H1 (cell line): ENCODE data around the gene THBS3. TPM values are rescaled to one million over a fixed set of nuclear protein-coding genes. Genes with fewer than 3 reads are reported as not detected.

Experiments used
- BCL11A ChIP-seq, 2 experiments: IDR thresholded peaks; one replicate each; pipeline ENCODE4 v1.6.1; 2011; ENCODE audit warnings: low read depth in 2 of 2, low read length in 2 of 2, mild to moderate bottlenecking in 2 of 2
- TAF1 ChIP-seq: IDR thresholded peaks from 2 replicates; pipeline ENCODE4 v1.6.1; 2011; ENCODE audit warnings: mild to moderate bottlenecking, low read depth, low read length
- polyA plus RNA-seq, 7 experiments: library from polyadenylated mRNA; depleted of rRNA in 3 of 7; stranded (reverse) in 5 of 7; unstranded in 2 of 7; fragments of >200 nt in 5 of 7; fragments of 200-250 nt in 2 of 7; gene quantifications; 1 replicate in 5 of 7; 2 replicates in 1 of 7; 4 replicates in 1 of 7; pipeline versions ENCODE4 v1.2.1 to v1.2.3, GENCODE V29; 2011 to 2013; ENCODE audit warnings: missing spikeins in 2 of 7, mixed read lengths in 2 of 7
- total RNA-seq: library from RNA; stranded (reverse); fragmentation: NEBNext Ultra II Directional; extraction: Animal tissue kit (Norgen Biotek cat#: 25700); gene quantifications from 2 replicates; pipeline ENCODE4 v1.2.1, GENCODE V29; 2021

THBS3 gene
- total and polyA plus RNA-seq, 2 of the 8 experiments (the other 6 are each of a cell fraction or from before 2014, with no cell fraction given) = 3.0 to 3.5 TPM

- 0 out of 2 replicates have a peak, but pooled peaks have one; percentile 12 for TF ChIP-seq TAF1
- no peak for TF ChIP-seq BCL11A (IDR thresholded peaks at IDR 0.05; ENCODE audit: low read depth in 2 of 2, low read length in 2 of 2)
- TF ChIP-seq, all 59 proteins: peak for 16
These were observed 43.1 kb upstream of the THBS3 start (continued) for GRCh38 chr1:155250633-155251449.
